Inflammatory macrophage treated with lipopolysaccharide for 1 hour (primary cell): ENCODE measurements around the gene SSC5D.
A peak's percentile ranks its signal among the peaks of the same experiment; 100 is the strongest.

ENCODE experiments used
- DNase-seq, 2 donors: peaks; one replicate each; pipeline ENCODE4 v3.0.0-alpha.2; 2020 to 2022

The SSC5D gene

DNA sequence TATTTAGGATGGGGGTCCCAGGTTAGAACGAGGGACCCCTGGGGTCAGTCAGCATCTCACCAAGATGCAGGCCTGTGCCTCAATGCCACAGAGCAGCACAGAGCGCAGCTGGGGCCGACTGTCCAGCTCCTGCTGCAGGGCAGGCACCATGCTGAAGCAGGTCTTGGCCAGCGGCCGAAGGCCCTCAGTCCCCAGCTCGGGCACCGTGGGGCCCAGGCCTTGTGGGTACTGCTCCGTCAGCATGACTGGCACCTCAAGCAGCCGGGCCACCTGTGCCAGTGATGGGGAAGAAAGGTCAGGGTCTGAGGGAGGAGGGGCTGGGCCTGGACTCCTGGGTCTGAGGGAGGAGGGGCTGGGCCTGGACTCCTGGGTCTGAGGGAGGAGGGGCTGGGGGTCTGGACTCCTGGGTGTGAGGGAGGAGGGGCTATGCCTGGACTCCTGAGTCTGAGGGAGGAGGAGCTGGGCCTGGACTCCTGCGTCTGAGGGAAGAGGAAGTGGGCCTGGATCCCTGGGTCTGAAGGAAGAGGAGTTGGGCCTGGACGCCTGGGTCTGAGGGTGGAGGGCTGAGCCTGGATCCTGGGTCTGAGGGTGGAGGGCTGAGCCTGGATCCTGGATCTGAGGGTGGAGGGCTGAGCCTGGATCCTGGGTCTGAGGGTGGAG is 32.5 kb upstream of the SSC5D start:
- DNase-seq = no peak

DNA sequence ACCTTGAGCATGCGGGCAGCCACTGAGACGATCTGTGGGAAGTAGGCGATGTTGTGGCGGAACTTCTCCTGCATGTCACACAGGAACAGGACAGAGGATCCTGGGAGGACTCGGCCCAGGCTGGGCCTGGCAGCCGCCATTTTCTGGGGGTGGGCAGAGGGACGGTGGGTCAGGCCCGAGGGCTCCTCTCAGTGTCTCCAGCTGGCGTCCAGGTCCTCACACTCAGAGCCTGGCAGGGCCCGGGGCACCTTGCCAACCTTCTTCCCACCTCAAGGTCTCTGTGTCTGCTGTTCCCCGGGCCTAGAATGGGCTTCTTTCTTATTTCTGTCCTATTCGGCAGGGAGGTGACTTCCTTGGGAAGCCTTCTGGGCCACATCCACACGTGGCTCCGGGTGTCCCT is 31.9 kb upstream of the SSC5D start:
- DNase-seq = no peak

DNA sequence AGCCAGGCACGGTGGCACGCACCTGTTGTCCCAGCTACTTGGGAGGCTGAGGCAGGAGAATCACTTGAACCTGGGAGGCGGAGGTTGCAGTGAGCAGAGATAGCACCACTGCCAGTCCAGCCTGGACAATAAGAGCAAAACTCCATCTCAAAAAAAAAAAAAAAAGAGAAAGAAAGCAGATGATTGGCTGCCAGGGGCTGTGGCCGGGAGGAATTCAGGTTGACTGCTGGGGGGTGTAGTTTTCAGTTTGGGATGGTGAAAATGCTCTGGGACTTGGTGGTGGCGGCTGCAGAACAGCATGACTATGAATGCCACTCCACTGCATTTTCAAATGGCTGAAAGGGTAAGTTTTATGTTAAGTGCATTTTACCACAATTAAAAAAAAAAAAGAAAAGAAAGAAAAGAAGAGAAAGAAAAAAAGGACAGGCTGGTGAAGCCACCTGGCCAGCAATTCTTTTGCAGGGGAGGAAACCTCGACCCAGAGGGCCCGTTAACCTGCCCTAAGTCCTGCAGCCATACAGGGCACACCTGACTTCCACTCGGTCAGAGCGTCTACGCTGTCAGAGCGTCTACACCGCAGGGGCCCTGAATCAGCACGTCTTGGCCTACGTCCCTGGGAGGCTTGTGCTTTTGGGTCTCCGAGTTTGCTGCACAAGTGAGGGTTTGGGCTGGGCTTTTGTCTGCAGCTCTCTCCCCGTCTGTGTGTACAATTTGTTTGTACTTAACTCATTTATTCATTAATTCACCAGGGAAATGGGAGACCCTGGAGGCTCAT is 30.4 kb upstream of the SSC5D start:
- DNase-seq = no peak

DNA sequence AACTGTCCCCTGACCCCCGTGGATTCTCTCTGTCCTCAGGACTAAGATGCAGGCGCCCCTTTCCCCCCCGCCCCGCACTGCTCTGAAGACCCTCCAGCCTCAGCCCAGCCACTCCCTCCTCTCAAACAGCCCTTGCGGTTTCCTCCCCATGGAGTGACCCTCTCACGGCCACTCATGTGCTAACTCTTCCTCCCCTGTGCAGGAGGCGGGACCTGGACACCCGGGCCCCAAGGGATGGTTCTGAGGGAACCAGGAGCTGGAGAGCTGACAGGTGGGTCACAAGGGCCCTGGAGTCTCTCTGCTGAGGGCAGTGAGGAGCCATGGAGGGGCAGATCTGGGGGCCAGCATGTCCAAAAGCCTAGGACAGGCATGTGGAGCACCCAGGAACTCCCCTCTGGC is 28.7 kb upstream of the SSC5D start:
- DNase-seq = no peak

DNA sequence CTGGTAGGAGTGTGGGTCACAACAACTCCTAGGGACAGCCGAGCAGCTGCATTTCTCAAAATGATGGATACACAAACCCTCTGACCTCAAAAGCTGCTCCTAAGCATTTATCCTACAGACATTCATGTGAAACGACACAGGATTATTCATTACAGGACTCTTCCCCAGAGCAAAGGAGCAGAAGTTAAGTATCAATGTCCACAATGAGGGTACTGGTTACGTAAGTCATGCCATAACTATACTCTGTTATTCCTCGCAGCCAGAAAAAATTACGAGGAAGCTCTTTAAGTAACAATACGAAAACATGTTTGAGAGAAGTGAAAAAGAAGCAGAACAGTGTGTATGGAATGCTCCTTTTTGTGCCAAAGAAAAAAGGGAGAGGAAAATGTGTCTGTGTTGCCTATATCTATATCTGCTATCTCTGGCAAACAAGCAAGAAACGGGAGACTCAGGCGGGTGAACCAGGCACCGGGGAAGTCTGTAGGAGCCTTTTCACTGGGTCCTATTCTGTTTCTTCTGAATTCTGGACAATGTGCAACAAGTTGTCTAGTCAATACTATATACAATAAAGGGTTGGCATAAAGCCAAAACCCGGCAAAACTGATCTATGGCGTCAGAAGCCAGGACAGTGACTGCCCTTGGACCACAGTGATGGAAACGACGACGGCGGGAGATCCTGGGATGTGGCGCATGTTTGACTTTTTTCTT is 28.1 kb upstream of the SSC5D start:
- peak in 1 of 2 donors; percentile 6 for DNase-seq

DNA sequence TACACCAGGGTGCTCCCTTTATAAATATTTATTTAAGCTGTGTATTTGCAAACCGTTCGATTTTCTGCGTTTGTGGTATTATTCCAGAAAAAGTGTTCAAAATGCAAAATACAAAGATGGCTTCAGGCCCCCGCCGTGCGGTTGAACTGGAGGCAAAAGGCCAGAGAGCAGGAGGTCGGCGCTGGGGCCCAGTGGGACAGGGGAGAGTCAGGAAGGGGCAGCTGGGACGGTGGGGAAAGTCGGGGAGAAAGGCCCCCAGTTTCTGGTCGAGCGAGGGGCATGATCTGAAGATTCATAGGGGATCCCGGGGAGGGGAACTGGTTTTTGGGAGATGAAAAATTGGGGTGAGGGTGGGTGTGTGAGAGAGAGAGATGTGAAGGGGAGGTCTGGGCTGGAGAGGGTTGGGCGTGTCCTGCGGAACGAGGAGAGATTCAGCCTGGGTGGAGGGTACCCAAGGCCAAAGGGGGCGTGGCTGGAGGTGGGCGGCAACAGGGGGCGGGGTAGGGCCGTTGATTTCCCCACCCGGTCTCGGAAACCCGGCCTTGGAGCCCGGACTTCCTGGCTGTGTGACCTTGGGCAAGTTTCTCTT is 27.5 kb upstream of the SSC5D start:
- peak; percentile 45 to 71 for DNase-seq

DNA sequence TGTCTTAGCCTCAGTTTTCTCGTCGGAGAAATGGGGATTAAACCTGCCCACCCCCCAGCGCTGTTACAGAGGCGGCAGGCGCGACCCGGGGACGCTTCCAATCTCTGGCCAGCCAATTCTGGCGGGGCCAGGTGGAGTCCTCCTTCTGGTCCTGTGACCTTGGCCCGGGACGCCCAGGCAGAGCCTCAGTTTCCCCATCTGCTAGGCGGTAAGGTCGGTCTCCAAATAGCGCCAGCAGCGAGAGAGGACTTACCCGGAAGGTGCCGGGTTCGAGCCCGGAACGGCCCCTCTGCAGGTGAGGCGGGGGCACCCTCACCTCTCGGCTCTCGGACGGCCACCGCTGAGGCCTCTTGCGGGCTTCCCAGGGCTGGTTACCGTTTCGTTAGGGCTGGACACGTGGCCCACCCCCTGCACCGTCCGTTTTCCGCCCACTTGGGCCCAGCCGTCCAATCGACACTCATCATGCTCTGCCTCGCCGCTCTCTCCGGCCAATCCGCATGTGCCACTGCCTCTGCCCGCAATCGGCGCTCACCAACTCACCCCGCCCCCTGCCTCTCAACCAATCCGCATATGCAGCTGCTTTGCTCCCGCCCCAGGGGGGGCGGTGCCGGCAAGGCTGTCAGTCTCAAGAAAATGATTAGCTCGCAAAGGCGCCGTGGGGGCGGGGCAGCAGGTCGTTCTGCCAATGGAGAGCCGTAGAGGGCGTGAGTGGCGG is 26.8 kb upstream of the SSC5D start, which contains the start of gene ISOC2:
ISOC2 (minus strand) TSS at position 384 of the 715 bp plus-strand sequence. CDS start 5,156 bp downstream, outside the sequence.
- peak; percentile 99 to 100 for DNase-seq

DNA sequence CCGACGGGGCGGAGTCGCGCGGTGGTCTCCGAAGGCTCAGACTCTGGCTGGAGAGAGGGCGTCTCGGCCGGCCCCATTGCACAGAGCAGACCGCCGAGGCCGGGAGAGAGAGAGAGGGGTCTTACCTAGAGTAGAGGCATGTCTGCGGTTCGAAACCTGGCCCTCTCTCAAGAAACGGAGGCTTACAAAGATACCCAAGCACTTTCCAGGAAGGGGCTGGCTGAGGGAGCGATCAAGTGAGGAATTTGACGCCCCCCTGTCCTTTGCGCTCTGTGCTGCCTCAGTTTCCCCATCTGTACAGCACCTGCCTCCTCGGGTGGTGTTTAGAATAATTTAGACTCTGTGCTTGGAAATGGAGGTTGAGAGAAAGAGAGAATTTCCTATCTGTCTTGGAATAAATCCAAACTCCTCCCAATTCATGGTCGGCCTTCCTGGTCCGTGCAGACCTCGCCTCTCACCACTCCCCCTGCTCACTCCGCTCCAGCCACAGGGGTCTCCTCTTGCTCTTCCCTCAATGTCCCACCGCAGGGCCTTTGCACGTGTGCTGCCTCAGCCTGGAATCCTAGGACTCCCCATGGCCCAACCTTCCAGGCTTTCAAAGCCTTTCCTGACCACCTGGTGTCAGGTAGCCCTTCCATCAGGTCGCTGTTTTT is 26.1 kb upstream of the SSC5D start:
- DNase-seq = peak in 1 of 2 donors; percentile 29

DNA sequence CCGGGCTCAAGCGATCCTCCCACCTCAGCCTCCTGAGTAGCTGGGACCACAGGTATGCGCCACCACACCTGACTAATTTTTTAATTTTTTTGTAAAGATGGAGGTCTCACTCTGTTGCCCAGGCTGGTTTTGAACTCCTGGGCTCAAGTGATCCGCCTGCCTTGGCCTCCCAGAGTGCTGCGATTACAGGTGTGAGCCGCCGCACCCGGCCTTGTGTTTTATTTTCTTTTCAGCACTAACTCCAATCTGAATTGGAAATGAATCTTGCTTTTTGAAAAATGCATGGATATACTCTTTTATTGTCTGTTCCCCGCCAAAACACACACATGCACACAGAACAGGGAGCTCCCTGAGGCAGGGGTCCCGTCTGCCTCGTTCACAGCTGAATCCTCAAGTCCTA is 25.5 kb upstream of the SSC5D start:
- DNase-seq = no peak

GRCh38 chr19:55463583-55464031 is 24.6 kb upstream of the SSC5D start:
- DNase-seq = no peak

- DNase-seq = no peak
These were observed 24.1 kb upstream of the SSC5D start for GRCh38 chr19:55464039-55464661.

DNA sequence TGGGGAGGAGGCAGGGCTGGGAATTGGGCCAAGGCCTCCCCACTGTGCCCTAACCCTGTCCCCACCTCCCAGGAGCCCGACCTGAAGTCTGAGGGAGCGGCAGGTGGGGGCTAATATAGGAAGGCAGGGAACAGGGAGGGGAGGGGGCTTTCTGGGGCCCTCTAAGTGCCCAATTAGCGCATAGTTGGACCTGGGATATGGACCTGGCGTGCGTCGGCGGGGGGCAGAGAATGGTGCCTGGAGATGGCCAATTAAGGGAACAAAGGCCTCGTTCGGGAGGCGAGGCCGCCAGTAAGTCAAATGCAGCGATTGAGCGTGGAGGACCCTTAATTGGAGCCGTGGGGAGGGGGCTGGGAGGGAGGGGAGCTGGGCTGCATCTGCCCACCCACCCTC is 23.6 kb upstream of the SSC5D start, which contains the start of gene C19orf85:
C19orf85 (minus strand) TSS at position 90 of the 393 bp plus-strand sequence. CDS start 197 bp downstream, outside the sequence.
- DNase-seq = no peak

GRCh38 chr19:55465460-55466240 is 22.6 kb upstream of the SSC5D start:
- no peak for DNase-seq

GRCh38 chr19:55466241-55466614 is 22.0 kb upstream of the SSC5D start:
- no peak for DNase-seq

DNA sequence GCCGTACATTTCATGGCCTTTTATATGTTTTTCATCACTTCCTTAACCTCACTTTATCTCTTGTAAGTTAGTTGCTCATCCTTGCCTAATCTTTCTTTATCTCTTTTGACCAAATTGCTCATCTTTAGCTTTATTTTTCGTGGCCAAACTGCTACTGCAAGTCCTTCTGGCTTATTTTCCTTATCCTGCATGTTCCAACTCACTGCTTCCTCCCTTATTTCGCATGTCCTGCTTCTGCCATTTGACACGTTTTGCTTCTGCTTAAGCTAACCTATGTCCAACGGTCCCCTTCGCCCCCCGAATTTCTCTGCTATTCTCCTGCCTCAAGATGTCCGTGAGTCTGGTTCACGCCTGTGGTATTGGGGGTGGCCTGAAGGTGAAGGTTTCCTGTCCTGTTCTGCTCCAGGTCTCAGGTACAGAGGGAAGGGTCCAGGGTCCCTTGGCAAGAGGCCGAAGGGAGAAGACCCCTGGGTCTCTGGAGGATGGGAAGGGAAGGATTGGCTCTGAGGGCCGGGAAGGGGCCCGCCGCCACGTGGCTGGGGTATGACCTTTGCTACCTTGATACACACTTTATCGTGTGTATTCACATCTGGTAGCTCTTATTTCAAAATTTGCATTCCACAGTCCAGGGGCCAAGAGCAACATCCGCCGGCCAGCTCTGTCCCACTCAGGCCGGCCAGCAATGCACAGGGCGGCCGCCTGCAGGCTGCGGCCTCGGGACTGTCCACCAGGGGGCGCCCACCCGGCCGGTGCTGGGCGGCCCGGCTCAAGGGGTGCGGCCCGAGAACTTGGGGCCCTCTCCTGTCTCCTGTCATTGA is 20.8 kb upstream of the SSC5D start:
- peak in 1 of 2 donors; percentile 72 for DNase-seq

GRCh38 chr19:55468054-55468393 is 20.2 kb upstream of the SSC5D start:
- DNase-seq = no peak

GRCh38 chr19:55471266-55471665 is 17.0 kb upstream of the SSC5D start:
- no peak for DNase-seq

DNA sequence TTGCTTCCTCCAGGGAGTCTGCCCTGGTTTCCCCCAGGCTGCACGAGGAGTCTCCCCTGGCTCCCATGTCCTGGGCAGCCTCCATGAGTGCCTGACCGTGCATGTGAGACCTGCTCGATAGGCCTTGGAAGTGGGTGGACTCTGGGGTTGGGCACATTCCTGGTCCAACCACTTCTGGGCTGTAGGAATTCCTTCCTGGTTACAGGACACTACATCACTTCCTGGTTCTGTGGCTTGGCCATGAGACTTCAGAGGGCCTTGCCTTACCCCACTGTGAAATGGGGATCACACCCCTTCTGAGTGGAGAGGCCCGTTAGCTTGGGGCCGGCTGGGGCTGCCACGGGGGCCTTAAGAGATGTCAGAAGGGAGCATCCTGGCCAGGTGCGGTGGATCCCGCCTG is 15.8 kb upstream of the SSC5D start:
- no peak for DNase-seq

DNA sequence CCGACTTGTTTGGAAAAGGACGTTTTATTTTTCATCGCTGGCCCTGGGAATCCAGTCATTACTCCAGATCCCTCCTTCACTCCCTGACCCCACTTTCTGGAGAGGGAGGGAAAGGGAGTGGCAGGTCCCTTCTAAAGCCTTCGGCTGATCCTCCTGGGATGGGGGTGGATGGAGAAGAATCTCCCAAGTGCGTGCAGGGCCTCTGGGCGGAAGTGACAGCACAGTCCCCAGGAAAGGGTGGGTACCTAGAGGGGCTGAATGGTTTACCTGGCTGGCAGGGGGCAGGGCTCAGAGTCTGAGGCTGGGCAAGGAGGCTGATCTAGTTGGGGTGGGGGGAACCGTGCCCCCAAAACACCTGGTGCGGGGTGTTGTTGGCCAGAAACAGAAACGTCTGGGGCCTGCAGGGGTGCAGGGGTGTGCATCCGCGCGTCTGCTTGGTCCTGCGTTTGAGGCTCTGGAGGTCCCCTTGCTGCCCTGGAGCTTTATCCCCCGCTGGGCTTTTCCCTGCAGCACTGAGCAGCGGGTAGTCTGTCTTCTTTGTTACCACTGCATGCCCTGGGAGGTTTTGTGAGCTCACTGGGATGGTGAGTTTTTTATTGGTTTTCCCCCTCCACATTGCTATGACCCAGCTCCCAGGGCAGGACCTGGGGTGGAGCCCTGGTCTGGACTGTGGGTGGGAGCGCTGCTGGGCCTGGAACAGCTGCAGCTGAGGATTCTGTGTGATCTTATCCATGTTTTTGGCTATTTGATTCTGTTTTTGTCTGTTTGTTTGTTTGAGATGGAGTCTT is 14.8 kb upstream of the SSC5D start:
- DNase-seq = no peak
